ENCODE measurements around the gene CCDC201. TPM values are rescaled to one million over a fixed set of nuclear protein-coding genes. Genes with fewer than 3 reads are reported as not detected.
"Not testable (repeated sequence)": the region's sequence is repeated elsewhere in the genome, so short reads cannot be mapped to it uniquely, and the experiment has no call there.

CCDC201 gene
- total RNA-seq, 1 donor from 2014 or later: not detected

- DNase-seq (ENCODE audit: low spot score): no peak
Measured at GRCh38 chr7:45874408-45875131, 1.7 kb upstream of the CCDC201 start.

DNA sequence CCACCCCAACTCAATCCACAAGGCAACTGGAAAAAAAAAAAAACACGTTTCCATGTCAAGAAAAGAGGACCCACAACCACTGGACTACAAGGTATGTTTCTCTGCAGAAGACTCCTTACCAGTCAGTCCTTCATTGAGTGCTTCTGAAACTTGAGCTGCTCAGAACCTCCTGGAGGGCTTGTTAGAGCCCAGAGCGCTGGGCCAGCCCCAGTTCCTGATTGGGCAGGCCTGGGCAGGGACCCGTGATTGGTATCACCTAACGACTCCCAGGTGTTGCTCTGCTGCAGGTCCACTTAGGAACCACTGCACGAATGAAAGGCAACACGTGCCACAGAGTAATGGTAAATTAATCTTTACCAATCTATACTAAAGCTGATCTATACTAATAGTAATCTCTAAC, 473 bp upstream of the CCDC201 start:
- DNase-seq (ENCODE audit: low spot score): no peak

- no peak for DNase-seq (ENCODE audit: low spot score)
Measured at GRCh38 chr7:45872116-45873034, 507 bp downstream of the CCDC201 start.

GRCh38 chr7:45869426-45869825, 3.5 kb downstream of the CCDC201 start:
- DNase-seq (ENCODE audit: low spot score): no peak

GRCh38 chr7:45867471-45867870, 5.4 kb downstream of the CCDC201 start:
- DNase-seq (ENCODE audit: low spot score): no peak

GRCh38 chr7:45865594-45866410, 7.1 kb downstream of the CCDC201 start:
- no peak for DNase-seq (ENCODE audit: low spot score)

DNA sequence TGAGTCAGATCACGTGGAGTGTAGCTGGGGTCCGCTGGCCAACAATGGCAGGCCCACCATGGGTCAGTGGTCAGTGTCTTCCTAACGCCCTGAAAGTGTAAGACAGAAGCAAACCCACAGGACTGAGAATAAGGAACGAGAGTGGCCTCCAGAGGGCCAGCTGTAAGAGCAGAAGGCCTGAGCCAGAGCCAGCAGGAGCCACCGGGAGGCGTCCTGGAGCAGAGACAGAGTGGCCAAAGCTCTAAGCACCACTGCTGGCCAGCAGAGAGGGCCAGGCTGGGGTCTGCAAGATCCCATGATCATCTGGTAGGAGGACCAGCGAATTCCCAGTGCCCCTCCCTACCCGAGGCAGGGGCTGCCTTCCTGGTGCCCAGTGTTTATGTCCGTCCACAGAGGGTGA, 9.2 kb downstream of the CCDC201 start:
- DNase-seq (ENCODE audit: low spot score): no peak

DNA sequence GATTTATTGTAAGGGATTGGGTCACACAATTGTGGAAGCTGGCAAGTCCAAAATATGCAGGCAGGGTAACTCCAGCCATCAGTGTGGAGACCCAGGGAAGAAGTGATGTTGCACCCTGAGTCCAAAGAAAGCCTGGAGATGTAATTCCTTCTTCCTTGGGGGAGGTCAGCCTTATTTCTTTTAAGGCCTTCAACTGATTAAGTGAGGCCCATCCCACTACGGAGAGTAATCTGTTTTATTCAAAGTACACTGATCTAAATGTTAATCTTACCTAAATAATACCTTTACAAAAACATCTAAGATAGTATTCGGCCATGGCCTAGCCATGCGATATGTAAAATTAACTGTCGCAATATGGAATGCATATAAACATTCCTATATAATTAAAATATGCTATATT, 16.0 kb downstream of the CCDC201 start:
- peak; percentile 1 for DNase-seq (ENCODE audit: low spot score)

DNA sequence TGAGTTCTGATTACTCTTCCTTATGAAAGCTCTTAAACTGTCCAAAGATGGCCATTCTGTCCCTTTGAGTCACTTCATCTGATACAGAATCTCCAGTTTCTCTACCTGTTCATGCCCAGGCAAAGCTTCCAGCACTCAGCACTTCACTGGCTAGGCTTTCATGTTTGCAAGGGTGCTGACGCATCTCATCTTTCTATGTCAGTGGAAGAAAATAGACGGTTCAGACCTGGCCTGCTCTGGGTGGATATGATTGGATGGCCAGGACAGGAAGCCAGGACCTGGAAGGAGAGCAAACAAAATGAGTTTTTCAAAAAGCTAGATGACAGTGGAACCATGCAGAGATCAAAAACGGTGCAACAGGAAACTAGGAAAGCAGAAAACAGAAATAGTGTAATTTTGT, 17.2 kb downstream of the CCDC201 start:
- peak; percentile 8 for DNase-seq (ENCODE audit: low spot score)

DNA sequence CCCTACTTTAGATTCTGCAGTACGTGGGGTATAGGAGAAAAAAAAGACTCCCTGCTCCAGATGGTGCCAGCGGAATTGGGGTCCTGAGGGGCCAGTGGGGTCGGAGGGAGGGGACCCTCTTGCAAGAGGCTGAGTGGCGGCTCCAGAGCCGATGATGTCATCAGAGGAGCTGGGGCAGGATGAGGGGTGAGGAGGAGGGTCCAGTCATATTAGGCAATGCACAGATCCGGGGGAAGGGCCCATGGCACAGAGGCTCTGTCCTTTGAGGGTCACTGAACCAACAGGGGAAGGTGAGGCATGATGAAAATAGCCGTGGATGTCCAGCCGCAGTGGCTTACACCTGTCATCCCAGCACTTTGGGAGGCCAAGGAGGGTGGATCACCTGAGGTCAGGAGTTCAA, 19.4 kb downstream of the CCDC201 start:
- not testable (repeated sequence) for DNase-seq (ENCODE audit: low spot score)

GRCh38 chr7:45852984-45853383, 19.9 kb downstream of the CCDC201 start:
- DNase-seq (ENCODE audit: low spot score): not testable (repeated sequence)

- DNase-seq (ENCODE audit: low spot score): not testable (repeated sequence)
Measured at GRCh38 chr7:45848734-45849133, 24.1 kb downstream of the CCDC201 start.

DNA sequence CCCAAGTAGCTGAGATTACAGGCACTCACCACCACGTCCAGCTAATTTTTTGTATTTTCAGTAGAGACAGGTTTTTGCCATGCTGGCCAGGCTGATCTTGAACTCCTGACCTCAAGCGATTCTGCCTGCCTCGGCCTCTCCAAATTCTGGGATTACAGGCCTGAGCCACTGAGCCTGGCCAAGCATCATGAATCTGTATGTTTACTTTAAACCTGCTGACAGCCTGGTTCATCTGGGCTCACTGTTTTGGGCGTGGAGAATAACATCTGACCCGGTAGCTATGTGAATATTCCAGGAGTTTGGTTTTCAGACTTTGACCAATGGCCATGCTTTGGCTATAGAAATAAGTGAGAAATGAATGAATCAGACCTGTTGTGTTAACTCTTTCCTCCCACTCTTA, 26.3 kb downstream of the CCDC201 start:
- DNase-seq (ENCODE audit: low spot score): peak; percentile 62

DNA sequence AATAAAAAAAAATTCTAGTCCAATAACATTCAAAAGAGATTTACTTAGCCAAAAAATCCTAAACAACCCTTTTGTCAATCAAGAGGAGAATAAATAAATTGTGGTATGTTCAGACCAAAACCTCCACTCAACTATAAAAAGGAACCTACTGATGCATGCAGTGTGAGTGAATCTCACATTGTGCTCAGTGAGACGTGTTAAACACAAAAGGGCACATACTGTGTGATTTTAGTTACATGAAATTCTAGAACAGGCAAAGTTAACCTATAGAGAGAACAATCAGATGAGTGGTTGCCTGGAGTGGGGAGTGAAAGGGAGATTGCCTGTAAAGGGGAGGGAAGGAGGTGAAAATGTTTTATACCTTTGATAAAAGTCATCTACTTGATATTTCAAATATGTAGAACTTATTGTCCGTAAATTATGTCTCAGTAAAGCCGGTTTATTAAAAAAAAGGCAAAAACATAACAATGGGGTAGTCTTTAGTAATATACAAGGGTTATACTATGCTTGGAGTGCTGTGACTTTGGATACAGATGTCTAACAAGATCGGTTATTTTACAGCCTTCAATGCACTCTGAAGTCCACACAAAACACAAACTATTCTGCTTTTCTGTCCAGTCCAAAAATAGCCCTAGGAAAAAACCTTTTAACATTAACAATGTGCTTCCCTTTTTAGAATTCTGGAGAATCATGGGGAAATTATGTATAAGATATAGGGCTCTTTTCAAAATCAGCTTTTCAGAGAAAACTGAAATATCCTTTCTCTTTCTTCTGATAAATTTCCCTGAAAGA, 30.8 kb downstream of the CCDC201 start:
- DNase-seq (ENCODE audit: low spot score): not testable (repeated sequence)

- DNase-seq (ENCODE audit: low spot score): not testable (repeated sequence)
Measured at GRCh38 chr7:45838852-45839251, 34.0 kb downstream of the CCDC201 start.

DNA sequence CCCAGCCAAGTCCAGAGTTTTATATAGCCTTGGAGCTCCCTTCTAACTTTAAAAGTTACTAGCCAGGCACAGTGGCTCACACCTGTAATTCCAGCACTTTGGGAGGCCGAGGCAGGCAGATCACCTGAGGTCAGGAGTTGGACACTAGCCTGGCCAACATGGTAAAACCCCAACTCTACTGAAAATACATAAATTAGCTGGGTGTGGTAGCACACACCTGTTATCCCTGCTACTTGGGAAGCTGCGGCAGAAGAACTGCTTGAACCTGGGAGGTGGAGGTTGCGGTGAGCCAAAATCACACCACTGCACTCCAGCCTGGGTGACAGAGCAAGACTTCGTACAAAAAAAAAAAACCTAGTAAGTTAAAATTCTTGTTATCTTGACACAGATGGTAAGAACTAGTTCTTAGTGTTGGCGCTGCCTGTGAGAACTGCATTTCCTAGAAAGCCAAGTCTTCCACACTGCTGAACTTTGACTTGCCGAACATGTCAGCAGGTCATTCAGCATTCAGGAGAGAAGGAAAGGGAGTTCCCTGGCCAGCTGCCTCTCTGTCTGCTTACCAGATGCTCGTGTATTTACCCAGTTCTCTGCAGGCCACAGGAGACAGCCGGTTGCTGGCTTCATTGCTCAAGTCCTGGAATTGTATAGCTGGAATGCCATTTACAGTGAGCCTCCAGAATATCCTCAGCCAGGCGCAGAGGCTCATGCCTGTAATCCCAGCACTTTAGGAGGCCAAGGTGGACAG, 40.3 kb downstream of the CCDC201 start:
- not testable (repeated sequence) for DNase-seq (ENCODE audit: low spot score)

- not testable (repeated sequence) for DNase-seq (ENCODE audit: low spot score)
Measured at GRCh38 chr7:45829846-45830245, 43.0 kb downstream of the CCDC201 start.

- not testable (repeated sequence) for DNase-seq (ENCODE audit: low spot score)
Measured at GRCh38 chr7:45827731-45828130, 45.2 kb downstream of the CCDC201 start.

DNA sequence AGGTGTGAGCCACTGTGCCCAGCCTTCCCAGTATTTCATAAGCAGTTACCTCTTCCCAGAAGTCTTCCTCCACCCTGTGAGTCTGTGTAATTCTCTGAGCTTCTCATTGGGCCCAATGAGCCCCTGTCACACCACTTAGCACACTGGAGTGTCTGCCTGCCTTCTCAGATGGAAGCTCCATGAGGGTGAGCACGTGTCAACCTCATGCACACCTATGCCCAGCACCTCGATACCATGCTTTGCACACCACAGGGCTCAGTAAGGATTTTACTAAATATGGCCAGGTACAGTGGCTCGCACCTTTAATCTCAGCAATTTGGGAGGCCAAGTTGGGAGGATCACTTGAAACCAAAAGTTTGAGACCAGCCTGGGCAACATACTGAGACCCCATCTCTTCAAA, 46.3 kb downstream of the CCDC201 start:
- not testable (repeated sequence) for DNase-seq (ENCODE audit: low spot score)

DNA sequence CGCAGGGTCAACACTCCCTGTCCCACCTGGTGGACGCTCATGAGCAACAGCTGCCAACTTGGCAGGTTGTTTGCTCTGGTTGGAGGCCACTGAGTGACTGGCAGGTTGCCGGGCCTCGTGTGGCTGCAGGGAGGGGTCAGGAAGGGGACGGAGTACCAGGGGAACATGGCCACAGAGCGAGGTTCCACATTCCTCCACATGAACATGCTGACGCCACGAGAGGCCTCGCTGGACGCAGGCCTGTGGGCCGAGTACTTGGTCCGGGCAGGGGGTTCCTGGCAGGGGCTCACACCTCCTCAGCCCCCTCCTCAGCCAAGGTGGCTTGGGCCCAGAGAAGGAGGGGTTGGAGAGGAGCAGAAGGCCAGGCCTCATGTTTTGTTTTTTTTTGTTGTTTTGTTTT, 54.1 kb downstream of the CCDC201 start:
- not testable (repeated sequence) for DNase-seq (ENCODE audit: low spot score)

Data from mesenteric fat pad (tissue), 1 donor.